Liver (tissue), 3 donors: ENCODE data around the gene KLK14.

Experiments used
- CTCF ChIP-seq: fragments of 150-350 bp; IDR thresholded peaks from 2 replicates; pipeline ENCODE4 v1.5.1; 2017; ENCODE audit warnings: improper control_type of control experiment, low read depth, low read length; ENCODE audit not compliant: missing input control
- GABPA ChIP-seq, 2 donors: IDR thresholded peaks in 1 of 2; conservative IDR thresholded peaks in 1 of 2; 2 replicates each; pipeline ENCODE4 v1.6.1; 2016; ENCODE audit warnings: antibody characterized with exemption in 2 of 2, mild to moderate bottlenecking in 1 of 2, moderate library complexity in 1 of 2
- JUND ChIP-seq, 2 donors: IDR thresholded peaks; 2 replicates each; pipeline ENCODE4 v1.6.1; 2016; ENCODE audit warnings: antibody characterized with exemption in 2 of 2
- RAD21 ChIP-seq, 2 donors: IDR thresholded peaks; 2 replicates each; pipeline ENCODE4 v1.6.1; 2016; ENCODE audit warnings: antibody characterized with exemption in 2 of 2, mild to moderate bottlenecking in 2 of 2
- REST ChIP-seq: IDR thresholded peaks from 2 replicates; pipeline ENCODE4 v1.6.1; 2016; ENCODE audit warnings: antibody characterized with exemption, mild to moderate bottlenecking
- SP1 ChIP-seq: IDR thresholded peaks from 2 replicates; pipeline ENCODE4 v1.6.1; 2018; ENCODE audit warnings: antibody characterized with exemption, mild to moderate bottlenecking
- TAF1 ChIP-seq: conservative IDR thresholded peaks from 2 replicates; pipeline ENCODE4 v1.6.1; 2016; ENCODE audit warnings: antibody characterized with exemption, mild to moderate bottlenecking
- YY1 ChIP-seq: IDR thresholded peaks from 2 replicates; pipeline ENCODE4 v1.6.1; 2016; ENCODE audit warnings: antibody characterized with exemption, mild to moderate bottlenecking
- donor health status: healthy.
- donor health status: healthy.

GRCh38 chr19:51064534-51065220 lies 18.0 kb downstream of the KLK14 start, which contains the start of gene KLK13:
- no peak for TF ChIP-seq CTCF
- TF ChIP-seq YY1 = no peak
- TF ChIP-seq JUND (IDR thresholded peaks at IDR 0.05) = no peak
- no peak for TF ChIP-seq SP1
- TF ChIP-seq GABPA (IDR thresholded peaks at IDR 0.05 in 1 of 2, conservative IDR thresholded peaks at IDR 0.05 in 1 of 2) = no peak
- TF ChIP-seq REST = no peak
- TF ChIP-seq RAD21 (IDR thresholded peaks at IDR 0.05) = no peak
- no peak for TF ChIP-seq TAF1
